ENCODE results near the gene IL1A.

IL1A gene

GRCh38 chr2:112830682-112831512, 46.6 kb upstream of the IL1A start:
- no peak for TF ChIP-seq CTCF (IDR thresholded peaks at IDR 0.05; ENCODE audit: low read depth, low read length)
- DNase-seq (ENCODE audit: low read depth in 2 of 2): no peak
- no peak overlapping the region for H3K4me3 ChIP-seq (replicated peaks in 1 of 2; ENCODE audit: low read depth in 2 of 2, low read length in 2 of 2)

GRCh38 chr2:112829961-112830681, 45.8 kb upstream of the IL1A start:
- peak in 1 of 2 donors; percentile 16 for DNase-seq (ENCODE audit: low read depth in 2 of 2)
- H3K4me3 ChIP-seq (replicated peaks in 1 of 2; ENCODE audit: low read depth in 2 of 2, low read length in 2 of 2): no peak overlapping the region
- no peak for TF ChIP-seq CTCF (IDR thresholded peaks at IDR 0.05; ENCODE audit: low read depth, low read length)

GRCh38 chr2:112829101-112829960, 45.0 kb upstream of the IL1A start:
- DNase-seq (ENCODE audit: low read depth in 2 of 2): peak in 1 of 2 donors; percentile 46
- no peak overlapping the region for H3K4me3 ChIP-seq (replicated peaks in 1 of 2; ENCODE audit: low read depth in 2 of 2, low read length in 2 of 2)
- TF ChIP-seq CTCF (IDR thresholded peaks at IDR 0.05; ENCODE audit: low read depth, low read length): no peak

GRCh38 chr2:112828251-112828691, 44.0 kb upstream of the IL1A start:
- DNase-seq (ENCODE audit: low read depth in 2 of 2): peak in 1 of 2 donors; percentile 18
- no peak overlapping the region for H3K4me3 ChIP-seq (replicated peaks in 1 of 2; ENCODE audit: low read depth in 2 of 2, low read length in 2 of 2)
- no peak for TF ChIP-seq CTCF (IDR thresholded peaks at IDR 0.05; ENCODE audit: low read depth, low read length)

DNA sequence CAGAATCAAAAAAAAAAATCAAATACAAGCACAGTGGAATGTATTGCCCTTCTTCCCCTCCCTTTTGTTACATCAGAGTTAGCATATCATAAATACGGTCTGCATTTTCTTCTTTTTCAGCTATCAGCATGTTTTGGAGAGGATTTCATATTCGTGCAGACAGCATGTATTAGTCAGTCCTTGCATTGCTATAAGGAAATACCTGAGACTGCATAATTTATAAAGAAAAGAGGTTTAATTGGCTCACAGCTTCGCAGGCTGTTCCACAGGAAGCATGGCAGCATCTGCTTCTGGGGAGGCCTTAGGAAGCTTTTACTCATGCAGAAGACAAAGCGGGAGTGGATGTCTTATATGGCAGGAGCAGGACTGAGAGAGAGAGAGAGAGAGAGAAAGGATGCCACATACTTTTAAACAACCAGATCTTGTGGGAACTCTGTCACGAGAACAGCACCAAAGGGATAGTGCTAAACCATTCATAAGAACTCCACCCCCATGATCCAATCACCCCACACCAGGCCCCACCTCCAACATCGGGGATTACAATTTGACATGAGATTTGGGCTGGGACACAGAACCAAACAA, 43.4 kb upstream of the IL1A start:
- no peak overlapping the region for H3K4me3 ChIP-seq (replicated peaks in 1 of 2; ENCODE audit: low read depth in 2 of 2, low read length in 2 of 2)
- TF ChIP-seq CTCF (IDR thresholded peaks at IDR 0.05; ENCODE audit: low read depth, low read length): no peak
- peak in 1 of 2 donors; percentile 51 for DNase-seq (ENCODE audit: low read depth in 2 of 2)

GRCh38 chr2:112827009-112827408, 42.7 kb upstream of the IL1A start:
- DNase-seq (ENCODE audit: low read depth in 2 of 2): no peak
- no peak for TF ChIP-seq CTCF (IDR thresholded peaks at IDR 0.05; ENCODE audit: low read depth, low read length)
- no peak overlapping the region for H3K4me3 ChIP-seq (replicated peaks in 1 of 2; ENCODE audit: low read depth in 2 of 2, low read length in 2 of 2)

All from cardiac fibroblast (primary cell).